Gastrocnemius medialis (tissue), 4 donors: ENCODE measurements around the gene CLEC11A. TPM values are rescaled to one million over a fixed set of nuclear protein-coding genes. Genes with fewer than 3 reads are reported as not detected.

ENCODE experiments used
- ATAC-seq, 2 donors: fragments of 150-250 bp; one replicate each; pipeline ENCODE4 v1.9.1; 2016
- DNase-seq, 2 donors: peaks; one replicate each; pipeline ENCODE4 v3.0.0-alpha.2; 2019
- H3K27ac ChIP-seq, 4 donors: fragments of 200-600 bp; sonication (generic); 1 replicate in 1 of 4; 2 replicates in 3 of 4; pipeline ENCODE4 v1.5.1; 2016 to 2018; ENCODE audit warnings: mild to moderate bottlenecking in 2 of 4, moderate library complexity in 1 of 4
- H3K27me3 ChIP-seq, 3 donors: fragments of 200-600 bp; sonication (generic) in 2 of 3; 1 replicate in 1 of 3; 2 replicates in 2 of 3; pipeline versions ENCODE4 v1.5.1 to v1.6.0; 2016 to 2019; ENCODE audit warnings: mild to moderate bottlenecking in 1 of 3, moderate library complexity in 1 of 3
- H3K36me3 ChIP-seq, 2 donors: fragments of 200-600 bp; sonication (generic) in 1 of 2; one replicate each; pipeline ENCODE4 v1.5.1; 2017 to 2018
- H3K4me1 ChIP-seq, 2 donors: fragments of 200-600 bp; sonication (generic) in 1 of 2; one replicate each; pipeline ENCODE4 v1.5.1; 2016 to 2017; ENCODE audit warnings: mild to moderate bottlenecking in 2 of 2
- H3K4me3 ChIP-seq, 4 donors: fragments of 200-600 bp; sonication (generic) in 3 of 4; 1 replicate in 1 of 4; 2 replicates in 3 of 4; pipeline ENCODE4 v1.5.1; 2016 to 2019; ENCODE audit warnings: mild to moderate bottlenecking in 2 of 4
- H3K9me3 ChIP-seq, 3 donors: fragments of 200-600 bp; sonication (generic) in 2 of 3; 1 replicate in 1 of 3; 2 replicates in 2 of 3; pipeline ENCODE4 v1.5.1; 2016 to 2019
- POLR2A ChIP-seq, 2 donors: fragments of 450-650 bp; IDR thresholded peaks; one replicate each; pipeline ENCODE4 v1.6.1; 2017; ENCODE audit warnings: antibody characterized with exemption in 2 of 2, mild to moderate bottlenecking in 2 of 2, moderate library complexity in 2 of 2
- in situ Hi-C, 4 donors: fragments of 200-750 bp; cut with MboI; loops; one replicate each; pipeline versions ENCODE4 v1.15.0 to v1.8.0; 2017; ENCODE audit warnings: low sequenced_read_pairs in 4 of 4
- intact Hi-C: fragments of 100-400 bp; cut with DNase I; formaldehyde crosslinking; loops from one replicate; pipeline ENCODE4 v1.15.1; 2023; ENCODE audit warnings: low total_unique reads
- total RNA-seq, 4 donors: library from RNA; depleted of rRNA; stranded (reverse); fragments of >200 nt; gene quantifications; one replicate each; pipeline versions ENCODE4 v1.1.0 to v1.2.3, GENCODE V29; 2016
- TF ChIP-seq, protein P1 (sequence below), 5 experiments: fragments of 450-650 bp in 3 of 5; fragments of 200-600 bp in 2 of 5; sonication (generic) in 2 of 5; IDR thresholded peaks in 4 of 5; conservative IDR thresholded peaks in 1 of 5; 1 replicate in 4 of 5; 2 replicates in 1 of 5; pipeline ENCODE4 v1.5.1; 2016 to 2019; ENCODE audit warnings: antibody characterized with exemption in 5 of 5, mild to moderate bottlenecking in 3 of 5, moderate library complexity in 3 of 5

CLEC11A gene
- total RNA-seq, 4 donors from 2014 or later: 2.1 to 5.0 (median 2.7) TPM

DNA sequence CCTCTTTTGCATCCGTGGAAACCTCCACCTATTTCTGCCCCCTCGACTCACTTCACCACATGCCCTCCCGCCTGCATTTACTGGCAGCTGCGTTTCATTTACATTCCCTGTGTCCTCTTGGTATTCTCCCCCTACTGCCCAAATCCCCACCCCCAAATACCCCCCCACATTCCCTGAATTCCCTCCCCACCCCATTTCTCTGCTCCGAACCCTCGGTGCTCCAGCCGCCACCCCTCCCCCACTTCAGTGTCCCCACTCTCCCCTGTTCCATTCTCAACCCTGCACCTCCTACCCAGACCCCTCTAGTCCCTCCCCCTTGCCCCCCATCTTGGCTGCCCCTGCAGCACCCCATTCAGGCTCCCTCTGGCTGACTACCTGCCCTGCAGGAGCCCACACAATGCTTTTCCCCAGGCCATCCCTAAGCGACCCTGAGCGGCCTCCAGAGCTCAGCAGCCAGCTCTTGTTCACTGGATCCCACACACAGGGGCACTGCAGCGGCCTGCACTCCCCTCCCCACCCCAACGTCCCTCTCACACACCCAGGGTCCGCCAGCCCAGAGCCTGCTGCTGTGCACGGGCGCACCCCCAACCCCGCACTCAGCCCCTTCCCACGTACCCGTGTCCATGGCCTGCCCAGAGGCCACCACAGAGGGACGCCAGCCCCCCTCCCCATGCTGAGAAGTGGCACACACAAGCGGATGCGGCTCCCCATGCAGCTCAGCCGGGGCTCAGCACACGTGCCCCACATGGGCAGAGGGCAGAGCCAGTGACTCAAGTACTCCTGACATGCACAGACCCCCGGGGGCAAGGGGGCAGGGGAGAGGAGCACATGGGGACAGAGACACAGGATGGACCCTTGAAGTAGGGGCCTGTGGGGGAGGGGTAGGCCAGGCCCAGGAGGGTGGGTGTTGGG lies 29.8 kb upstream of the CLEC11A start:
- H3K27me3 ChIP-seq: peaks cover 33 to 35% (median 35%) of the 10 kb centered on the region in 3 donors
- no peak overlapping the region for H3K4me3 ChIP-seq
- no peaks in the 10 kb centered on the region for H3K4me1 ChIP-seq
- H3K36me3 ChIP-seq: no peaks in the 10 kb centered on the region
- no peak for DNase-seq
- no peak for ATAC-seq
- H3K27ac ChIP-seq: no peak overlapping the region
- no peaks in the 10 kb centered on the region for H3K9me3 ChIP-seq
- TF ChIP-seq POLR2A (IDR thresholded peaks at IDR 0.05): no peak
- TF ChIP-seq, protein P1, sequence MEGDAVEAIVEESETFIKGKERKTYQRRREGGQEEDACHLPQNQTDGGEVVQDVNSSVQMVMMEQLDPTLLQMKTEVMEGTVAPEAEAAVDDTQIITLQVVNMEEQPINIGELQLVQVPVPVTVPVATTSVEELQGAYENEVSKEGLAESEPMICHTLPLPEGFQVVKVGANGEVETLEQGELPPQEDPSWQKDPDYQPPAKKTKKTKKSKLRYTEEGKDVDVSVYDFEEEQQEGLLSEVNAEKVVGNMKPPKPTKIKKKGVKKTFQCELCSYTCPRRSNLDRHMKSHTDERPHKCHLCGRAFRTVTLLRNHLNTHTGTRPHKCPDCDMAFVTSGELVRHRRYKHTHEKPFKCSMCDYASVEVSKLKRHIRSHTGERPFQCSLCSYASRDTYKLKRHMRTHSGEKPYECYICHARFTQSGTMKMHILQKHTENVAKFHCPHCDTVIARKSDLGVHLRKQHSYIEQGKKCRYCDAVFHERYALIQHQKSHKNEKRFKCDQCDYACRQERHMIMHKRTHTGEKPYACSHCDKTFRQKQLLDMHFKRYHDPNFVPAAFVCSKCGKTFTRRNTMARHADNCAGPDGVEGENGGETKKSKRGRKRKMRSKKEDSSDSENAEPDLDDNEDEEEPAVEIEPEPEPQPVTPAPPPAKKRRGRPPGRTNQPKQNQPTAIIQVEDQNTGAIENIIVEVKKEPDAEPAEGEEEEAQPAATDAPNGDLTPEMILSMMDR (IDR thresholded peaks at IDR 0.05 in 4 of 5, conservative IDR thresholded peaks at IDR 0.05 in 1 of 5): no peak
- in situ Hi-C loops: no loop called here
- intact Hi-C loops: no loop called here

DNA sequence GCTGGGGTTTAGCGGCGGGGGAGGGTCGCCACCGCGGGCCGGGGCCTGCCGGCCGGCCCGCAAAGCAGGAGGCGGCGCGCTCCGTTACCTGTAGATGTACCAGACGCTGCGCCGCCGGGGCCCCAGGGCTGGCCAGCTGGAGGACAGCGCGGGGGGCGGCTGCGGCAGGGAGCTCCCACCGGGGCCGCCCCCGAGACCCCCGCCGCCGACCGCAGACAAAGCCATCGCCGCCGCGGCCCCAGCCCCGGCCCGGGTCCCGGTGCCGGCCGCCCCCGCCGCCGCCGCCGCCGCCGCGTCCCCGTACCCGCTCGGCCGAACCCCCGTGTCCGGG lies 28.4 kb upstream of the CLEC11A start:
- intact Hi-C loops: no loop called here
- peaks cover 33 to 45% (median 35%) of the 10 kb centered on the region in 3 donors for H3K27me3 ChIP-seq

DNA sequence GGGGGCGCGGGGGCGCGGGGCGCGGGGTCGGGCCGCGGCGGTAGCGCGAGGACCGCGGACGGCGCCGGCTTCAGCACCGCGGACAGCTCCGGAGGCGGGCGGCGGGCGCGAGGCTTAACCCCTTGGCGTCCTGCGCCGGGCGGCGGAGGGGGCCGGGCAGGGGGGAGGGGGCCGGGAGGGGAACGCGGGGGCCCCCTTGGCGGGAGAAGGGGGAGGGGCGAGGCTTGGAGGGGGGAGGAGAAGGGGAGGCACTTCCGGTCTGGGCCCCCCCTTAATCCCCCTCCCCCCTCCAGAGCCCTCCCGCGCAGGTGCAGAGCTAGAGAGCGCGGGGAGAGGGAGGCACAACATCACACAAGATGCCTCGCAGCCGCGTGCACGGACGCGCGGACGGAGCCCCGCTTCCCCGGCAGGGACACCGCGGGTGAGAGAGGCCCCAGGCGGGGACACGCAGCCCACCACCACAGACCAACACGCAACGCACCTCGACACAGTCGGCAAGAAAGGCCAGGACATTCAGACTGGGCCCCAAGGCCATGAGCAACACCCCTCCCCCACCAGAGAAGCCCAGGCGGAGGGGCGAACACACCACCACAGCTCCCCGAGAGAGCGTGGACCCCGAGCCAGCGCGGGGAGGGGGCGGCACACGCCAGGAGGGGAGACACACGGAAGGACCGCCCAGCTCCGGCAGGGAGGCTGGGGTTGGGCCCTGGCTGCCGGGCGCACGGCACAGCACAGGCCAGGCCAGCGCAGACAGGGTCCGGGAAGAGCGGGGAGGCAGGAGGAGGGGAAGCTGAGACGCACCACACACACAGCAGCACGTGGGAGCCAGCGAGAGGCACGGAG lies 27.7 kb upstream of the CLEC11A start:
- no peaks in the 10 kb centered on the region for H3K36me3 ChIP-seq
- intact Hi-C loops (no loop called here), in situ Hi-C loops (no loop called here)
- no peak overlapping the region for H3K27ac ChIP-seq
- H3K9me3 ChIP-seq: no peaks in the 10 kb centered on the region
- TF ChIP-seq, protein P1 (IDR thresholded peaks at IDR 0.05 in 4 of 5, conservative IDR thresholded peaks at IDR 0.05 in 1 of 5): no peak
- TF ChIP-seq POLR2A (IDR thresholded peaks at IDR 0.05): no peak
- no peak for ATAC-seq
- DNase-seq: no peak
- peaks cover 33 to 45% (median 35%) of the 10 kb centered on the region in 3 donors for H3K27me3 ChIP-seq
- H3K4me1 ChIP-seq: no peaks in the 10 kb centered on the region
- no peak overlapping the region for H3K4me3 ChIP-seq

More for the DNA sequence above, 28.4 kb upstream of the CLEC11A start:
- H3K4me3 ChIP-seq: no peak overlapping the region
- no peak for TF ChIP-seq POLR2A (IDR thresholded peaks at IDR 0.05)
- no peak overlapping the region for H3K27ac ChIP-seq
- no peaks in the 10 kb centered on the region for H3K9me3 ChIP-seq
- no peaks in the 10 kb centered on the region for H3K4me1 ChIP-seq
- ATAC-seq (no peak), DNase-seq (no peak)
- H3K36me3 ChIP-seq: no peaks in the 10 kb centered on the region
- in situ Hi-C loops: no loop called here

DNA sequence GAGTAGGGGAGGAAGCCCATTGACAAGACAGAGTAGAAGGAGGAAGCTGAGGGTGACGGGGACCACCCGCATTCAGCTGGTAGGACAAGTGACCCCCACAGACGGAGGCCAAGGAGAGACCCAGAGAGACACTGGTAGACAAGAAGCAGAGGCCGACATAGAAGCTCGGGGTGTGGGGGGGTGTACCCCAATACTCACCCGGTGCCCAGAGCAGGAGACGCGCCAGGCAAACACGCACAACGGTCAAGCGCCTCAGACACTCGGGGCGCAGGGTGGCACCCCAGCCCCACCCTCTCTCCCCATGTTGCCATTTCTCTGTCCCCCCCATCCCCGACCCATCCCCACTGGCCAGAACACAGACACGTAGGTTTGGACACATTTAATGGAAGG lies 27.1 kb upstream of the CLEC11A start:
- Histone ChIP-seq H3K27ac (no peak overlapping the region), H3K9me3 (no peaks in the 10 kb centered on the region), H3K36me3 (no peaks in the 10 kb centered on the region), H3K4me1 (no peaks in the 10 kb centered on the region), H3K4me3 (no peak overlapping the region), H3K27me3 (peaks cover 33 to 45% (median 35%) of the 10 kb centered on the region in 3 donors)
- TF ChIP-seq, protein P1 (IDR thresholded peaks at IDR 0.05 in 4 of 5, conservative IDR thresholded peaks at IDR 0.05 in 1 of 5): no peak
- TF ChIP-seq POLR2A (IDR thresholded peaks at IDR 0.05): no peak
- DNase-seq (no peak), ATAC-seq (no peak)
- in situ Hi-C loops: no loop called here
- intact Hi-C loops: no loop called here
